ENCODE data around the gene PGLYRP2. TPM values are rescaled to one million over a fixed set of nuclear protein-coding genes. Genes with fewer than 3 reads are reported as not detected.

The PGLYRP2 gene
- total RNA-seq, 2 donors from 2014 or later: not detected

DNA sequence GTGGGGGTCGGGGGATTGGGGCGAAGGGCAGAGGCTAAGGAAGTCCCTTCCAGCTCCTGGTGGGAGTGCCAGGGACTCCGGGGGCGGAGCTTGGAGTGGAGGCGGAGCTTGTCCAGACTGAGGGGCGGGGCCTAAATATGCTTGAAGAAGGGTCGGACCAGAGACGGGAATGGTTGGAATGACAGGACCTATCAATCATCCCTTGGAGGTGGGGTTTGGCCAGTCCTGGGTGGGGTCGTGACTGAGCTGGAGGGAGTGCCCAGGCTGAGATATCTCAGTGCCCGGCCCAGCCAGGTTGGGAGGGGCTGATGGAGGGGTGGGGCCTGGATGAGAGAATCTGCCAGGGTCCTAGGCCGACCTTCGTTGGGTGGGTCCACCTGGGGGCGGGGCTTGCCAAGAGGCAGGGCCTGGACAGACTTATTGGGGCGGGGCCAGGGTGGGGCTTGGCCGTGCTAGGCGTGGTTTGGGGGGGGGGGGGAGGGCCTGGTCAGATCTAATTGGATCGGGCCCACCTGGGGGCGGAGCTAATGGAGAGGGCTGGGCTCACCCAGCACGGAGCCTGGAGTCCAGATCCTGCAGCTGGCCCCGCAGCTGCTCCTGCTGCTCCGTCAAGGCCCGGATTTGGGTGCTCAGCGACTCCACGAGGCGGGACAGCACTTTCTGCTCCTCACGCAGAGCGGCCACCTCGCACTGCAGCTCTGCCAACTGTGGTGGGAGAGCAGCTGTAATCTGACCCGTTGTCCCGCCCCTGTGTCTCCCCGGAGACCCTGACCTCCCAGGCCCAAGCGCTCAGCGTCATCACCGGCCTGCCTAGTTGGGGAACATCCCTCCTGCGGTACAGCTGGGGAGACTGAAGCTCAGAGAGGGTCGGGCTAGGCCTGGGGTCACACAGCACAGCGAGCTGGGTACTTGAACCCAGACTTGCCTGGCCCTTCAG lies 26.9 kb downstream of the PGLYRP2 start:
- Histone ChIP-seq H3K4me3 (peak overlapping the region; percentile 66), H3K27me3 (replicated peaks; ENCODE audit: insufficient read depth) (peaks cover 9% of the 10 kb centered on the region), H3K9me3 (no peaks in the 10 kb centered on the region), H3K36me3 (no peaks in the 10 kb centered on the region), H3K4me1 (ENCODE audit: control insufficient read depth in 1 of 2, low read depth in 2 of 2) (peaks cover 7 to 35% of the 10 kb centered on the region in 2 donors), H3K27ac (peak overlapping the region; percentile 49 to 64)
- DNase-seq (ENCODE audit: low spot score) (peak; percentile 49), ATAC-seq (ENCODE audit: insufficient number of reproducible peaks, low FRiP score, low read depth) (peak; percentile 45)
- TF ChIP-seq, protein P1, sequence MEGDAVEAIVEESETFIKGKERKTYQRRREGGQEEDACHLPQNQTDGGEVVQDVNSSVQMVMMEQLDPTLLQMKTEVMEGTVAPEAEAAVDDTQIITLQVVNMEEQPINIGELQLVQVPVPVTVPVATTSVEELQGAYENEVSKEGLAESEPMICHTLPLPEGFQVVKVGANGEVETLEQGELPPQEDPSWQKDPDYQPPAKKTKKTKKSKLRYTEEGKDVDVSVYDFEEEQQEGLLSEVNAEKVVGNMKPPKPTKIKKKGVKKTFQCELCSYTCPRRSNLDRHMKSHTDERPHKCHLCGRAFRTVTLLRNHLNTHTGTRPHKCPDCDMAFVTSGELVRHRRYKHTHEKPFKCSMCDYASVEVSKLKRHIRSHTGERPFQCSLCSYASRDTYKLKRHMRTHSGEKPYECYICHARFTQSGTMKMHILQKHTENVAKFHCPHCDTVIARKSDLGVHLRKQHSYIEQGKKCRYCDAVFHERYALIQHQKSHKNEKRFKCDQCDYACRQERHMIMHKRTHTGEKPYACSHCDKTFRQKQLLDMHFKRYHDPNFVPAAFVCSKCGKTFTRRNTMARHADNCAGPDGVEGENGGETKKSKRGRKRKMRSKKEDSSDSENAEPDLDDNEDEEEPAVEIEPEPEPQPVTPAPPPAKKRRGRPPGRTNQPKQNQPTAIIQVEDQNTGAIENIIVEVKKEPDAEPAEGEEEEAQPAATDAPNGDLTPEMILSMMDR (IDR thresholded peaks at IDR 0.05): no peak

DNA sequence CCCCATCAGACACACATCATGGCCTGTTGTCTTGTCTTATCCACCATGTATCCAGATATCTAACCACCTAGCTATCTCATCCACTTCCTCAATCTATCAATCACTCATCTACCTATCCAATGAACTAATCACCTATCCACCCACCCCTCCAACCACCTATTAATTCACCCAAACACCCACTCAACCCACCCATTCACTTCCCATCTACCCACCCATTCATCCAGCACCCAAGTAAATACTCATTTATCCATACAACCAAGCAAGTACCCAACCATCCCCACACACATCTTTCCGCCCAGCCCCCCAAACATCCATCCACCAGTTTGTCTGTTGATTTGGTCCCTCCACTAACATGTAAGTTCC lies 28.8 kb downstream of the PGLYRP2 start:
- ATAC-seq (ENCODE audit: insufficient number of reproducible peaks, low FRiP score, low read depth): no peak
- no peak overlapping the region for H3K4me3 ChIP-seq
- TF ChIP-seq, protein P1 (IDR thresholded peaks at IDR 0.05): no peak
- no peaks in the 10 kb centered on the region for H3K27me3 ChIP-seq (replicated peaks; ENCODE audit: insufficient read depth)
- peaks cover 17 to 41% of the 10 kb centered on the region in 2 donors for H3K4me1 ChIP-seq (ENCODE audit: control insufficient read depth in 1 of 2, low read depth in 2 of 2)
- H3K9me3 ChIP-seq: no peaks in the 10 kb centered on the region
- H3K27ac ChIP-seq: peak overlapping the region in 1 of 2 donors; percentile 65
- DNase-seq (ENCODE audit: low spot score): no peak
- no peaks in the 10 kb centered on the region for H3K36me3 ChIP-seq

DNA sequence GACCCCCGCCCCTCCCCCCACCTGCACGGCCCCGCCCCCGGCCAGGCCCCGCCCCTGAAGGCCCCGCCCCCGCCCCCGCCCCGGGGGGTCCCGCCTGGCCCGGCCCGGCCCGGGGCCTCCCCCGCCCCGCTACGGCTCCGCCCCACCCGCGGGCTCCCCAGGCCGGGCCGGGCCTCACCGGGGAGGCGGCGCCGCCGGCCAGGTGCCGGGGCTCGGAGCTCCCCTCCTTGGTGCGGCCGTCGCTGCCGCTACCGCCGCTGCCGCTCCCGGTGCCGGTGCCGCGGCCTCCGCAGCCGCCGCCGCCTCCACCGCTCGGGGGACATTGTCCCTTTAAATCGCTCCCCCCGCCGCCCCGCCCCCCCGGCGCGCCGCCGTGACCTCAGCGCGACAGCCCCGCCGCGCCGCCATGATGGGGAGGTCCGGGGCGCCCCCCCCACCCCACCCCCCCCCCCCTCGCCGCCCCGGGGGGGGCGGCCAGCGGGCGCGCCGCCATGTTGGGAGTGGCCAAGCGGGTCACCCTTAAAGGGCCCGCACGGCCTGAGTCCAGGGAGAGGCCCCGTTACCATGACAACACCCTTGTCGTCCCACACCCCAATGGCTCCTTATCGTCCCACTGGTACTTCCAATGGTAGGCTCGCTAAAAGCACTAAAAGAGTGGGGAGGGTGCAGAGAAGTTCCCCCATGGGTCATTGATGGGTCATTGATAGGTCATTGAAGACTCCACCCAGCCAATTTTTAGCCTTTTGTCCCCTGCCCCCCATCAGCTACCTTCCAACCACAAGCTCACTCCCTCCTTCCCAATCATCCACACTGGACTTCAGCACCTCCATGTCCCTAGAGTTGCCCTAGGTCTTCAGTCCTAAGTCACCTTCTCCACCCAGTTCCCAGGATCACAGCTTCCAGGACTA lies 29.4 kb downstream of the PGLYRP2 start, which contains the start of gene WIZ:
WIZ (minus strand) TSS at position 337 of the 908 bp plus-strand sequence. CDS start 1,649 bp downstream, outside the sequence.
- H3K4me3 ChIP-seq: peak within 1 kb of the TSS; percentile 84
- no peak for ATAC-seq (ENCODE audit: insufficient number of reproducible peaks, low FRiP score, low read depth)
- no peak for DNase-seq (ENCODE audit: low spot score)
- TF ChIP-seq, protein P1 (IDR thresholded peaks at IDR 0.05): no peak
- H3K4me1 ChIP-seq (ENCODE audit: control insufficient read depth in 1 of 2, low read depth in 2 of 2): peaks cover 24 to 47% of the 10 kb centered on the region in 2 donors
- H3K27me3 ChIP-seq (replicated peaks; ENCODE audit: insufficient read depth): no peaks in the 10 kb centered on the region
- H3K36me3 ChIP-seq: no peaks in the 10 kb centered on the region
- peak within 1 kb of the TSS in 1 of 2 donors; percentile 65 for H3K27ac ChIP-seq
- H3K9me3 ChIP-seq: no peaks in the 10 kb centered on the region

DNA sequence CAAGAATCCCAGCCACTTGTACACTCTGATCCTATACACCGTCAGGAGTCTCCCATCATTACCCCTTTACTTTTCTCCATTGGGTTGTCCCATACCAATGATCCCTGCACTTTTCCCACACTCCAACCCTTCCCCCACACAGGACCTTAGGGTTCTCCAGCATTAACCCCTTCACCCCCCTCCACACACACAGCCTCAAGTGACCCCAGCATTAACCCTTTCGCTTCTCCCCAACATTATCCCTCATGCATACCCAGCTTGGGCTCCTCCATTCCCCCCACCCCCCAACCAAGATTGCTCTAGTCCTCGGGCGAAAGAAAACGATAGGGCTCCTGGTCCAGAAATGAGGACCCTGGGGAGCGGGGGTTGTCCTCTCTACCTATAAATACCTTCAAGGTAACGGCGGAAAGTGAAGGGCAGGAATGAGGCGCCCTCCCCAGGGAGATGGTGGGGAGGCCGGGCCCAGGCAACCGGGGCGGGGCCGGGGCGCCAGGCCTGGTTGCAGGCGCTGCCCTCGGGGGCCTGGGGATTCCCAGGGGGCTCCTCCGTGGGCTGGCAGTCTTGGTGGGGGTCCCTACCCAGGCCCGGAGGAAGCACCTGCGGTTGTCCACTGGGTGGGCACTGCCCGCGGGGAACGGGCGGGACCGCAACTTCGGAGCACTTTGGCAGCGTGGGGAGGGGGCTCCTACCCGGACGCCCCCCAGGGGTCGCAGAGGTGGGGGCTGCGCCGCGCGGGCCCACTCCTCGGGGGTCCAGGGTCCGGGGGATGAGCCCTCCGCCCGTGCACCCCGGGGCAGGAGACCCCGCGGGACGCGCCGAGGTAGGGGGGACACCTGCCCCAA lies 30.3 kb downstream of the PGLYRP2 start:
- no peak for DNase-seq (ENCODE audit: low spot score)
- H3K27me3 ChIP-seq (replicated peaks; ENCODE audit: insufficient read depth): no peaks in the 10 kb centered on the region
- no peaks in the 10 kb centered on the region for H3K36me3 ChIP-seq
- no peaks in the 10 kb centered on the region for H3K9me3 ChIP-seq
- peak overlapping the region; percentile 84 for H3K4me3 ChIP-seq
- peak overlapping the region in 1 of 2 donors; percentile 55 for H3K27ac ChIP-seq
- TF ChIP-seq, protein P1 (IDR thresholded peaks at IDR 0.05): no peak
- no peak for ATAC-seq (ENCODE audit: insufficient number of reproducible peaks, low FRiP score, low read depth)
- peaks cover 33 to 56% of the 10 kb centered on the region in 2 donors for H3K4me1 ChIP-seq (ENCODE audit: control insufficient read depth in 1 of 2, low read depth in 2 of 2)
